Keratinocyte (primary cell): ENCODE data around the gene TMEM19. TPM values are rescaled to one million over a fixed set of nuclear protein-coding genes. Genes with fewer than 3 reads are reported as not detected.

ENCODE experiments used
- DNase-seq: peaks from one replicate; pipeline ENCODE4 v3.0.0-alpha.2; 2011; ENCODE audit warnings: low read depth, missing footprints, low spot score
- FAIRE-seq: peaks from 2 replicates; lab custom pipeline; 2011; peaks lifted over from hg19 to GRCh38; lab: Jason Lieb, UNC
- H2AFZ ChIP-seq: 2 replicates; pipeline ENCODE4 v1.6.0; 2012; ENCODE audit warnings: low read length, control low read depth, inconsistent platforms; ENCODE audit not compliant: control insufficient read depth
- H3K27ac ChIP-seq: 2 replicates; pipeline ENCODE4 v1.5.1; 2011; ENCODE audit warnings: low read length; ENCODE audit not compliant: control insufficient read depth, insufficient read depth
- H3K27me3 ChIP-seq: 3 replicates; pipeline ENCODE4 v1.6.0; 2011; ENCODE audit warnings: low read length; ENCODE audit not compliant: control insufficient read depth, insufficient read depth; ENCODE audit errors: extremely low read depth
- H3K36me3 ChIP-seq, 2 experiments: 2 replicates in 1 of 2; 3 replicates in 1 of 2; pipeline ENCODE4 v1.5.1; 2011; ENCODE audit warnings: low read length in 2 of 2, mild to moderate bottlenecking in 1 of 2; ENCODE audit not compliant: control insufficient read depth in 2 of 2, insufficient read depth in 2 of 2; ENCODE audit errors: extremely low read depth in 1 of 2
- H3K4me1 ChIP-seq: 3 replicates; pipeline ENCODE4 v1.5.1; 2011; ENCODE audit warnings: low read length; ENCODE audit not compliant: control insufficient read depth, insufficient read depth; ENCODE audit errors: extremely low read depth
- H3K4me2 ChIP-seq: 3 replicates; pipeline ENCODE4 v1.6.0; 2011; ENCODE audit warnings: low read depth, low read length; ENCODE audit not compliant: control insufficient read depth, insufficient read depth; ENCODE audit errors: extremely low read depth
- H3K4me3 ChIP-seq, 3 experiments: fragments of 200-600 bp in 1 of 3; sonication (generic) in 1 of 3; 2 replicates in 2 of 3; 3 replicates in 1 of 3; pipeline ENCODE4 v1.5.1; 2011 to 2016; ENCODE audit warnings: low read length in 3 of 3, mild to moderate bottlenecking in 3 of 3, control low read depth in 2 of 3, inconsistent platforms in 1 of 3, low read depth in 1 of 3, mixed read lengths in 1 of 3, mixed run types in 1 of 3, moderate library complexity in 1 of 3; ENCODE audit not compliant: control insufficient read depth in 2 of 3, insufficient read depth in 2 of 3; ENCODE audit errors: extremely low read depth in 1 of 3
- H3K79me2 ChIP-seq: 2 replicates; pipeline ENCODE4 v1.6.0; 2012; ENCODE audit warnings: low read length; ENCODE audit not compliant: control insufficient read depth, insufficient read depth
- H3K9ac ChIP-seq: 3 replicates; pipeline ENCODE4 v1.6.0; 2011; ENCODE audit warnings: low read length; ENCODE audit not compliant: control insufficient read depth, insufficient read depth; ENCODE audit errors: extremely low read depth
- H3K9me1 ChIP-seq: 3 replicates; pipeline ENCODE4 v1.6.0; 2011; ENCODE audit warnings: low read length; ENCODE audit not compliant: control insufficient read depth, insufficient read depth; ENCODE audit errors: extremely low read depth
- H3K9me3 ChIP-seq: 2 replicates; pipeline ENCODE4 v1.5.1; 2012; ENCODE audit warnings: low read depth, low read length; ENCODE audit not compliant: control insufficient read depth
- H4K20me1 ChIP-seq: 3 replicates; pipeline ENCODE4 v1.6.0; 2011; ENCODE audit warnings: low read length; ENCODE audit not compliant: control insufficient read depth, insufficient read depth; ENCODE audit errors: extremely low read depth
- CTCF ChIP-seq, 3 experiments: IDR thresholded peaks in 1 of 3; conservative IDR thresholded peaks in 1 of 3; optimal IDR thresholded peaks in 1 of 3; 2 replicates in 2 of 3; 3 replicates in 1 of 3; pipeline versions ENCODE3 to v1.5.1; 2011; ENCODE audit warnings: low read length in 3 of 3, mild to moderate bottlenecking in 3 of 3, moderate library complexity in 2 of 3, control low read depth in 1 of 3, inconsistent platforms in 1 of 3; ENCODE audit not compliant: insufficient read depth in 2 of 3; ENCODE audit errors: extremely low read depth in 1 of 3
- EZH2 ChIP-seq: IDR thresholded peaks from one replicate; pipeline ENCODE4 v1.6.1; 2012; ENCODE audit warnings: inconsistent platforms, mild to moderate bottlenecking, low read length, moderate library complexity
- dilution Hi-C: fragments of 300-500 bp; cut with MboI; formaldehyde crosslinking; loops from one replicate; pipeline ENCODE4 v1.7.0; 2020; ENCODE audit warnings: low sequenced_read_pairs; ENCODE audit not compliant: extremely low pct_ligation_motif_present
- polyA plus RNA-seq, 5 experiments: library from polyadenylated mRNA; depleted of rRNA in 3 of 5; stranded (reverse) in 3 of 5; stranded (forward) in 1 of 5; unstranded in 1 of 5; fragments of >200 nt; gene quantifications; 1 replicate in 1 of 5; 2 replicates in 3 of 5; 3 replicates in 1 of 5; pipeline versions ENCODE4 v1.2.1 to v1.2.3, GENCODE V29; 2011 to 2012; ENCODE audit warnings: missing spikeins in 2 of 5, low read depth in 1 of 5, low replicate concordance in 1 of 5

Gene TMEM19
- polyA plus RNA-seq, 1 donor (not counting 4 experiments of a cell fraction or from before 2014, with no cell fraction given): 38.8 TPM

- Histone ChIP-seq H3K4me1 (no peaks in the 10 kb centered on the region), H3K27me3 (no peaks in the 10 kb centered on the region), H2AFZ (no peak overlapping the region), H3K4me2 (no peak overlapping the region), H4K20me1 (no peaks in the 10 kb centered on the region), H3K4me3 (no peak overlapping the region), H3K27ac (no peak overlapping the region), H3K9me1 (no peaks in the 10 kb centered on the region), H3K36me3 (peaks cover 16 to 18% of the 10 kb centered on the region in 2 experiments), H3K9me3 (no peaks in the 10 kb centered on the region), H3K9ac (no peak overlapping the region), H3K79me2 (peaks cover 40% of the 10 kb centered on the region)
- dilution Hi-C loops: no loop called here
- FAIRE-seq (no peak), DNase-seq (no peak)
- no peak for TF ChIP-seq CTCF (optimal IDR thresholded peaks at IDR 0.05 in 1 of 3, IDR thresholded peaks at IDR 0.05 in 1 of 3, conservative IDR thresholded peaks at IDR 0.05 in 1 of 3; ENCODE audit: extremely low read depth in 1 of 3, insufficient read depth in 2 of 3, low read length in 3 of 3)
- TF ChIP-seq EZH2: no peak
These were observed 39.4 kb upstream of the TMEM19 start for GRCh38 chr12:71646512-71646911.

GRCh38 chr12:71648537-71648936, 37.3 kb upstream of the TMEM19 start:
- Histone ChIP-seq H3K9me1 (no peaks in the 10 kb centered on the region), H3K4me2 (no peak overlapping the region), H3K27ac (no peak overlapping the region), H3K9ac (no peak overlapping the region), H3K4me3 (no peak overlapping the region), H2AFZ (no peak overlapping the region), H3K9me3 (no peaks in the 10 kb centered on the region), H3K36me3 (peaks cover 19 to 25% of the 10 kb centered on the region in 2 experiments), H3K27me3 (no peaks in the 10 kb centered on the region), H4K20me1 (no peaks in the 10 kb centered on the region), H3K4me1 (no peaks in the 10 kb centered on the region), H3K79me2 (peaks cover 60% of the 10 kb centered on the region)
- TF ChIP-seq CTCF (optimal IDR thresholded peaks at IDR 0.05 in 1 of 3, IDR thresholded peaks at IDR 0.05 in 1 of 3, conservative IDR thresholded peaks at IDR 0.05 in 1 of 3; ENCODE audit: extremely low read depth in 1 of 3, insufficient read depth in 2 of 3, low read length in 3 of 3) (no peak), EZH2 (no peak)
- DNase-seq (no peak), FAIRE-seq (no peak)
- dilution Hi-C loops: no loop called here
